ENCODE data around the gene PPM1H. TPM values are rescaled to one million over a fixed set of nuclear protein-coding genes. Genes with fewer than 3 reads are reported as not detected.

PPM1H gene
- total RNA-seq, 1 donor from 2014 or later: 31.0 TPM

DNA sequence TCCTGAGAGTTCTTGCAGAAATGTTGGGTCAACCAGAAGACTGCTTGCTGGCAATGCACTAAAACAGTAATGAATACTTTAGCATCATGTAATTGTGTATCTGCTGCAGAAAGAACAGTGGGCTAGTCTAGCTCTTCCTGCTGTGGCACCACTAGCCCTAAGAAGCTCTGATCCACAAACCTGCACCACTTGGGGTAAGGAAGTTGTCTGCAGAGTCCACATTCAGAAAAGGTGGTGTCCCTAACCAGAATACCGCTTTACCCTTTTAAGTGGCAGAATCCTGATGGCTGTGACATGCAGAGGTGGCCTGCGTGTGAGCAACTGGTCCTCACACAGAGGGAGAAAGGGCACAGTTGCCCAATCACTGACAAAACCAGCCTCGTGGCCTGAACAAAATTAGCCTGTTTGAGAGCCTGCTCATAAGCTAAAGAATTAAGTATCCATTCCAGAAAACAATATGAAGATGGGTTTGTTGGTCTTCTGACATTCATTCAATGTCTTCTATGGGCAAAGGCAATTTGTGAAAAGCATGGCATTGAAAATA lies 165.8 kb downstream of the PPM1H start:
- H3K4me1 Mint-ChIP-seq (ENCODE audit: unreplicated experiment): peaks cover 35% of the 10 kb centered on the region
- H3K9me3 Mint-ChIP-seq: no peaks in the 10 kb centered on the region
- H3K27ac Mint-ChIP-seq: no peak overlapping the region
- DNase-seq (ENCODE audit: extremely low spot score, unreplicated experiment): no peak
- H3K36me3 Mint-ChIP-seq: peaks cover 16% of the 10 kb centered on the region
- no peaks in the 10 kb centered on the region for H3K27me3 Mint-ChIP-seq
- H3K4me3 Mint-ChIP-seq: no peak overlapping the region
- TF ChIP-seq, protein P1, sequence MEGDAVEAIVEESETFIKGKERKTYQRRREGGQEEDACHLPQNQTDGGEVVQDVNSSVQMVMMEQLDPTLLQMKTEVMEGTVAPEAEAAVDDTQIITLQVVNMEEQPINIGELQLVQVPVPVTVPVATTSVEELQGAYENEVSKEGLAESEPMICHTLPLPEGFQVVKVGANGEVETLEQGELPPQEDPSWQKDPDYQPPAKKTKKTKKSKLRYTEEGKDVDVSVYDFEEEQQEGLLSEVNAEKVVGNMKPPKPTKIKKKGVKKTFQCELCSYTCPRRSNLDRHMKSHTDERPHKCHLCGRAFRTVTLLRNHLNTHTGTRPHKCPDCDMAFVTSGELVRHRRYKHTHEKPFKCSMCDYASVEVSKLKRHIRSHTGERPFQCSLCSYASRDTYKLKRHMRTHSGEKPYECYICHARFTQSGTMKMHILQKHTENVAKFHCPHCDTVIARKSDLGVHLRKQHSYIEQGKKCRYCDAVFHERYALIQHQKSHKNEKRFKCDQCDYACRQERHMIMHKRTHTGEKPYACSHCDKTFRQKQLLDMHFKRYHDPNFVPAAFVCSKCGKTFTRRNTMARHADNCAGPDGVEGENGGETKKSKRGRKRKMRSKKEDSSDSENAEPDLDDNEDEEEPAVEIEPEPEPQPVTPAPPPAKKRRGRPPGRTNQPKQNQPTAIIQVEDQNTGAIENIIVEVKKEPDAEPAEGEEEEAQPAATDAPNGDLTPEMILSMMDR (conservative IDR thresholded peaks at IDR 0.05): no peak

DNA sequence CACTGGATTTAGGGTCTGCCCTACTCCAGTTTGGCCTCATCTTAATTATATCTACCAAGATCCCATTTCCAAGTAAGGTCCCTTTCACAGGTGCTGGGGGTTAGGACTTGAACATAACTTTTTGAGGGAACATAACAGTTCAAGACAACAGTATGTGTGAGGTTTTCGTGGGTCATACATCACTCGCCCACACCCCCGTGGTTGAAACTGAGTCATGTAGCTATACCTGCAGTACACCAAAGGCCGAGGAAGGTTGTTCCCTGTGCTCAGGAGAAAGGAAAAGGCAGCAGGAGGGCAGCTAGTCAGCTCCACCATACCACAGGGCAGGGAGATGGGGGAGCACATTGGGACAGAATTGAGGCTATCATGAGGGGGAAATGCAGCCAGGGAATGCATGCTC lies 167.0 kb downstream of the PPM1H start:
- peaks cover 21% of the 10 kb centered on the region for H3K36me3 Mint-ChIP-seq
- no peak overlapping the region for H3K4me3 Mint-ChIP-seq
- no peak for DNase-seq (ENCODE audit: extremely low spot score, unreplicated experiment)
- H3K27me3 Mint-ChIP-seq: no peaks in the 10 kb centered on the region
- H3K4me1 Mint-ChIP-seq (ENCODE audit: unreplicated experiment): peaks cover 44% of the 10 kb centered on the region
- TF ChIP-seq, protein P1 (conservative IDR thresholded peaks at IDR 0.05): no peak
- H3K27ac Mint-ChIP-seq: no peak overlapping the region
- H3K9me3 Mint-ChIP-seq: no peaks in the 10 kb centered on the region

- Mint-ChIP-seq H3K4me1 (ENCODE audit: unreplicated experiment) (peaks cover 42% of the 10 kb centered on the region), H3K27ac (no peak overlapping the region), H3K9me3 (no peaks in the 10 kb centered on the region), H3K27me3 (no peaks in the 10 kb centered on the region), H3K36me3 (peaks cover 21% of the 10 kb centered on the region), H3K4me3 (no peak overlapping the region)
- DNase-seq (ENCODE audit: extremely low spot score, unreplicated experiment): no peak
- TF ChIP-seq, protein P1 (conservative IDR thresholded peaks at IDR 0.05): no peak
Measured at GRCh38 chr12:62767496-62767895, 167.5 kb downstream of the PPM1H start.

DNA sequence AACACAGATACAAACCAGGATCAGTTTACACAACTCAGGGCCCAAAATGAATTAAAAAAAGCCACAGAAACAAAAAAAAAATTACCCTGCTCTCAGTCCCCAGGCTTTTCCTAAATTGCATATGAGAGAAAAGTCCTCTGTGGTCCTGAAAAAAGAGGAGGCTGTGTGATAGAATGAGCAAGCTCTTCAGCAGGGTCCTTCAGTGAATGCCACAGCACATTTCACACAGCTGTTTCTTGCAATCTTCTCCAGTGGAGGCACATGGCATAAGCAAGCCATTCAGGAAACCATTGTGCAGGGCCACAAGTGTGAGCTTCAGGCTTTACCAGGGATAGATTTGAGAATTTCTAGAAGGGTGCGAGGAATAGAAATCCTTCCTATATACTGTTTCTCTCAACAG lies 168.5 kb downstream of the PPM1H start:
- no peaks in the 10 kb centered on the region for H3K9me3 Mint-ChIP-seq
- H3K4me3 Mint-ChIP-seq: no peak overlapping the region
- no peak for DNase-seq (ENCODE audit: extremely low spot score, unreplicated experiment)
- no peaks in the 10 kb centered on the region for H3K27me3 Mint-ChIP-seq
- TF ChIP-seq, protein P1 (conservative IDR thresholded peaks at IDR 0.05): no peak
- H3K4me1 Mint-ChIP-seq (ENCODE audit: unreplicated experiment): peaks cover 40% of the 10 kb centered on the region
- H3K36me3 Mint-ChIP-seq: peaks cover 21% of the 10 kb centered on the region
- H3K27ac Mint-ChIP-seq: no peak overlapping the region

GRCh38 chr12:62763861-62764645 lies 170.9 kb downstream of the PPM1H start:
- Mint-ChIP-seq H3K4me1 (ENCODE audit: unreplicated experiment) (peaks cover 56% of the 10 kb centered on the region), H3K27ac (peak overlapping the region; percentile 24), H3K9me3 (peaks cover 8% of the 10 kb centered on the region), H3K36me3 (peaks cover 28% of the 10 kb centered on the region), H3K27me3 (no peaks in the 10 kb centered on the region), H3K4me3 (no peak overlapping the region)
- no peak for DNase-seq (ENCODE audit: extremely low spot score, unreplicated experiment)
- TF ChIP-seq, protein P1 (conservative IDR thresholded peaks at IDR 0.05): no peak
